Fibroblast of lung (primary cell): ENCODE results near the gene EPHA5.

Source experiments
- CTCF ChIP-seq, 2 donors: IDR thresholded peaks in 1 of 2; conservative IDR thresholded peaks in 1 of 2; 1 replicate in 1 of 2; 2 replicates in 1 of 2; pipeline ENCODE4 v1.5.1; 2011 to 2012; ENCODE audit warnings: low read length in 2 of 2, control low read depth in 1 of 2, inconsistent platforms in 1 of 2, low read depth in 1 of 2, mild to moderate bottlenecking in 1 of 2
- EZH2 ChIP-seq: IDR thresholded peaks from 2 replicates; pipeline ENCODE4 v1.5.1; 2012; ENCODE audit warnings: low read length, control low read depth, mild to moderate bottlenecking; ENCODE audit errors: missing control alignments

GRCh38 chr4:65453398-65453797, 216.9 kb downstream of the EPHA5 start:
- TF ChIP-seq CTCF (conservative IDR thresholded peaks at IDR 0.05 in 1 of 2, IDR thresholded peaks at IDR 0.05 in 1 of 2; ENCODE audit: low read depth in 1 of 2, low read length in 2 of 2) (no peak), EZH2 (no peak)
